Fibroblast of mammary gland (primary cell): ENCODE results near the gene AGAP1.

ENCODE experiments used
- DNase-seq: peaks from one replicate; pipeline ENCODE4 v3.0.0-alpha.2; 2010; ENCODE audit warnings: low read depth
- H3K4me3 ChIP-seq: 2 replicates; pipeline ENCODE4 v1.5.1; 2011; ENCODE audit warnings: low read depth, mild to moderate bottlenecking, low read length, moderate library complexity; ENCODE audit not compliant: control insufficient read depth
- CTCF ChIP-seq: conservative IDR thresholded peaks from 2 replicates; pipeline ENCODE4 v1.5.1; 2011; ENCODE audit warnings: low read depth, low read length, inconsistent platforms; ENCODE audit not compliant: control insufficient read depth, insufficient read depth

AGAP1 gene

DNA sequence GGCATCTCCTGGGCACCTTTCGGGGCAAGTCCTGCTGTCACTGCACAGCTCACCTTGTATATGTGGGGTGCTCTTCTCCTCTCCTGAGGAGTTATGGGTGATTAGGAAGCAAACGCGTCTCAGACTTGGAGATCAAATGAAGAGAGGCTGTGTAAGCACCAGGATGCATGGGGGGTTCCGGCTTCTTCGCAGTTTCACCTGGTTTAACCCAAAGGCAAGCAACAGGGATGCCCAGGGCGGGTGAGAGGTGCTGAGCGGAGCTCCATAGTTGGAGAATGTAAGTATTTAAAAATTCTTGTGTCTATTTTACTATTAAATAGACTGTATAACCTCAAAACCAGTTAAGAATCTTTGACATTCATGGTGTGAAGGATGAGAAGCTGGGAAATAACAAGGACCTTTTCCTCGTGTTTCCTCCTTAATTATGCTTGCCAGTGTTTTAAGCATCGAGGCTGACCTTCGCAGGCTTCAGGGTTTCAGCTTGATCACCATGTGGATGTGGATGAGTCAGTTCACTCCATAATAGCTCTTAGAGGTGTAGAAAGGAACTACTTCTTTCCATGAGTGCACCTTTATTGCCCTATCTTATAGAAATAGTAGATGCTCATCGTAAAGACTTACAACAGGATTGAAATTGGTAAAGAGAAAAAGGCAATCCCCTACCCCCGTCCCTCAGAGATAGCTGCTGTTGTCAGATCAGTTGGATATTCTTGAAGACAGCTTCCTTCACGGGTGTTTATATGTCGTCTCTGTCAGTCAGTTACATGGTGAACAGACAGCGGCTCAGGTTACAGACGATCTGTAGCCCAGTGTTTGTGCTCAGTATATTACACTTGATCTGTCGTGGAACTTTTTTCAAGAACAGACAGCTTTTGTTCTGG lies 201.1 kb downstream of the AGAP1 start:
- DNase-seq = no peak
- TF ChIP-seq CTCF = no peak
- H3K4me3 ChIP-seq = no peak overlapping the region

DNA sequence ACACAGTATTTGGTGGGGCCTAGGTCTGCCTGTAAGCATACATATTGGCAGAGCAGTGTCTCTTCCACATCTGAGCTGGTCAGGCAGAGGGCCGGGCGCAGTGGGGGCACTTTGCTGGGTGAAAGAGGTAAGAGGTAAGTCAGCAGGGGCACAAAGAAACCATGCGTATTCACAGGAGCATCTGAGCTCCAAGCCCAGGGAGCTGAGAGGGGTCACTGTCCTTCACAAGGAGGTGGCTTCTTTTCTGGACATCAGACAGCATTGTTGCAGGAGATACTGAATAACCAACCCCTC lies 201.7 kb downstream of the AGAP1 start:
- DNase-seq = no peak
- no peak overlapping the region for H3K4me3 ChIP-seq
- TF ChIP-seq CTCF = no peak

DNA sequence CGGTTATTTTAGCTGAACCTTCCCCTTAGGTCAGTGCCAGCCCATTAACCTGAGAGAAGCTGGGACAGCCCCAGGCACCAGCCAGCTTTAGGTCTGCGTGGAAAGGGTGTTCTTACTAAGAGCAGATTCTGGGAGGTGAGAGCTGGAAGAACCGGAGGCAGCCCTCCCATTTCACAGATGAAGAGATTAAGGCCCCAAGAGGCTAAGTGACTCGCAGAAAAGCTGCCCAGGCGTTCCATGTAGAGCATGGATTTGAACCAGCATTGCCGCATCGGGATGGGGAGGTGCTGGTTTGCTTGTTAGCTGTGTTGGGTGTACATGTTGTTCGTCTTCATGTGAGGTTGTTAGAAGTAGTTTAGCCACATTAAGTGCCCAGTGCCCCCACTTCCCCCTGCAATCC lies 203.2 kb downstream of the AGAP1 start:
- no peak for TF ChIP-seq CTCF
- H3K4me3 ChIP-seq = no peak overlapping the region
- DNase-seq = no peak

GRCh38 chr2:235698028-235698427 lies 204.2 kb downstream of the AGAP1 start:
- H3K4me3 ChIP-seq = no peak overlapping the region
- peak; percentile 30 for DNase-seq
- no peak for TF ChIP-seq CTCF

DNA sequence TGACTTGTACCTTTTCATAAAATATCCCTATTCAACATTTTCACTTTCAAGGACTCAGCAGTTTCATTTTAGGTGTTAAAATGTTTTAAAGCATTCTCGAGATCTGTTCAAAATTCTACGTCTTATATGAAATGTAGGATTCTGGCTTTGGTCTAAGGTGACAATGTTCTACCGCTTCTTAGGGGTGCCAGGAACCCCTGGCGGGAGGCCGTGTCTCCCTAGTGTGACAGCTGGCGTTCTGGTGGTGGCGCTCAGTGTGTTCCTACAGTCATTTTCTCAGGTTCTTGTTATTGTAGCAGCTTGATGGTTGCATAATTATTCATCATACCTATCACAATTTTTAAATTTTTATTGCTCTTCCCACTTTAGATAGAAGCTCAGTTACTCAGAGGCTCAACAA lies 204.6 kb downstream of the AGAP1 start:
- no peak for TF ChIP-seq CTCF
- no peak for DNase-seq
- H3K4me3 ChIP-seq = no peak overlapping the region

- TF ChIP-seq CTCF = no peak
- DNase-seq = no peak
- H3K4me3 ChIP-seq = no peak overlapping the region
Observed at GRCh38 chr2:235699576-235699975, 205.7 kb downstream of the AGAP1 start.
